AG09319 (cell line): ENCODE measurements around the gene BIRC3.
"Not testable (repeated sequence)": the region's sequence is repeated elsewhere in the genome, so short reads cannot be mapped to it uniquely, and the experiment has no call there.

Experiments
- DNase-seq: peaks from one replicate; pipeline ENCODE4 v3.0.0-alpha.2; 2010; ENCODE audit warnings: low read depth; ENCODE audit errors: extremely low read depth
- TF ChIP-seq, protein P1 (sequence below): IDR thresholded peaks from 2 replicates; pipeline ENCODE4 v1.5.1; 2011; ENCODE audit warnings: low read depth, mild to moderate bottlenecking, inconsistent platforms, low read length, moderate library complexity

Gene BIRC3

DNA sequence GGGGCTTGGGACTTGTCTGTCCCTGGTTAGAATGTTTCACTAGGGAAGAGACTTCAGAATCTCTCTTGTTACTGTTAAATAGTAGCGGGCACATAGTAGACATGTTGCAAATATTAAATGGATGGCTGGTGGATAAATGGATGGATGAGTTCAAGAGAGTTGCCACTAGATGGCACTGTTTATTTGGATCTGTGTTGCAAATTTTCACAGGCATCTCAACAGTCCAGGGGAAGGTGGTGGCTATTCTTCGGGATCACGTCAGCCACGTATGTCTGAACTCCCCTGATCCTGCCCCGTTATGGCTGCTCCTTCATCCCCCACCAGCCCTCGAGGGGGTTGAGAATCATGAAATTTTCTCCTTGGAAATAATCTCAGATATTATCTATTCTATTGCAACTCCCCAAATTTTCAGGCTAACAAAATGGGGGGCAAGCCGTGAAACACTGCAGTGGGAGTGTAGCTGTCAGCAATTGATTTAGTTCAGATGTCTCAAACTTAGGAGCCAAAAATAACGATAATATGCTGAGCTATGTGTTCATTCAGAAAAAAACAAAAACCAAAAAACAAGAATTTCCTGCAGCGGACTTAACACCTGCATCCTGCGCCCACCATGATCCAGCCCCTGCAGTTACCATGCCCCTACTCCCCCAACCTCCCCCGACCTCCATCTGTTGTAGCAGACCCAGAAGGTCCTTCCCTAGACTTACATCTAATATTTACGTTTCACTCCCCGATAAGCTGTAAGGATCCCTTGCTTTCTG, 29.1 kb upstream of the BIRC3 start:
- DNase-seq, result no peak

DNA sequence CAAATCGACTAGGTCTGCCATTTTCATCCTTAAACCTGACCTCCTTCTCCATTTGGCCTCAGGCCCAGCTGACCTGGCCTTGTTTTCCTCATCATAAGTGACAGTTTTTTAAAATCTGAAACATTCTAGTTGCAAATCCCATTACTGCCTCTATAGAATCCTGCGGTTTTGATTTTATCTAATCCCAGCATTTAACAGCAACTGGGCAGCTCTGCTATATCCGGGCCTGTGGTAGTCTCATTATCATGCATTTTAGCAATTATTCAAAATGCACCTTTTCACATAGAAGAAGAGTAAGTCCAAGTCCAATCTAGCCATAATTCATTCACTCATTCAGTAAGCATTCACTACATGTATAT, 28.6 kb upstream of the BIRC3 start:
- DNase-seq, result no peak
- TF ChIP-seq, protein P1, sequence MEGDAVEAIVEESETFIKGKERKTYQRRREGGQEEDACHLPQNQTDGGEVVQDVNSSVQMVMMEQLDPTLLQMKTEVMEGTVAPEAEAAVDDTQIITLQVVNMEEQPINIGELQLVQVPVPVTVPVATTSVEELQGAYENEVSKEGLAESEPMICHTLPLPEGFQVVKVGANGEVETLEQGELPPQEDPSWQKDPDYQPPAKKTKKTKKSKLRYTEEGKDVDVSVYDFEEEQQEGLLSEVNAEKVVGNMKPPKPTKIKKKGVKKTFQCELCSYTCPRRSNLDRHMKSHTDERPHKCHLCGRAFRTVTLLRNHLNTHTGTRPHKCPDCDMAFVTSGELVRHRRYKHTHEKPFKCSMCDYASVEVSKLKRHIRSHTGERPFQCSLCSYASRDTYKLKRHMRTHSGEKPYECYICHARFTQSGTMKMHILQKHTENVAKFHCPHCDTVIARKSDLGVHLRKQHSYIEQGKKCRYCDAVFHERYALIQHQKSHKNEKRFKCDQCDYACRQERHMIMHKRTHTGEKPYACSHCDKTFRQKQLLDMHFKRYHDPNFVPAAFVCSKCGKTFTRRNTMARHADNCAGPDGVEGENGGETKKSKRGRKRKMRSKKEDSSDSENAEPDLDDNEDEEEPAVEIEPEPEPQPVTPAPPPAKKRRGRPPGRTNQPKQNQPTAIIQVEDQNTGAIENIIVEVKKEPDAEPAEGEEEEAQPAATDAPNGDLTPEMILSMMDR, result no peak

More for the DNA sequence above, 29.1 kb upstream of the BIRC3 start:
- TF ChIP-seq, protein P1, result peak; percentile 61

DNA sequence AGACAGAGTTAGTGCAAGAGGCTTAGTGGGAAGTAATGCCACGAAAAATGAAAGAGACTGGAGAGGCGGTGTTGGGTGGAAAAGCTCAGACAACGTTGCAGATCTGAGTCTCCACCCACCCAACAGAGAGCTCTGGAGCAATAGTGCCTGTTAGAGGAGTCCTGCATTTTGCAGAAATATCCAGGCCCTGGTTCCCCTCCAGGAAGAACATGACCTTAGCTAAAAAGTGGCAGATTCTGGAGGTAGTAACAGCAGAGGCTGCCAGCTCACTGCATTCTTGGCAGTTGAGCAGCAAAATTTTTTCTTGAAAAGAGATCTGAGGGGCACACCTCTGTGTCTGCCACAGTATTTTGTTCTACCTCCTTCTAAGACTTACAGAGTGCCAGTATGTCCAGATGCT, 27.7 kb upstream of the BIRC3 start:
- TF ChIP-seq, protein P1, result no peak
- DNase-seq, result no peak

DNA sequence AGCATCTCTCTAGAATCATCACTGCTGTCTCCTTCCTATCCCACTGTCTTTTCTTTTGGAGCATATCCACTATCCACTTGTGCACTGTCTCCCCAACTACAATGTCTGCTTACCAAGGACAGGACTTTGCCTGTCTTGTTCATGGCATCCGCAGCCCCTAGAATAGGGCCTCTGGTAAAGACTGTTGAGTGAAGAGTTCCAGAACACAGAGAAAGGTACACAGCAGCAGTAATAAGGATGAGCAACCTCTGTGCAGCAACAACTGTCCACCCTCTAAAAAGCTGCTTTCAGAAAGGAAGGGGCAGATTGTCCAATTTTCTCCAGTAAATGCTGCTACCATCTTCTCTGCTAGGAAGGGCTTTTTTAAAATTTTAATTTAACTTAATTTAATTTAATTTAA, 25.5 kb upstream of the BIRC3 start:
- TF ChIP-seq, protein P1, result no peak
- no peak for DNase-seq

DNA sequence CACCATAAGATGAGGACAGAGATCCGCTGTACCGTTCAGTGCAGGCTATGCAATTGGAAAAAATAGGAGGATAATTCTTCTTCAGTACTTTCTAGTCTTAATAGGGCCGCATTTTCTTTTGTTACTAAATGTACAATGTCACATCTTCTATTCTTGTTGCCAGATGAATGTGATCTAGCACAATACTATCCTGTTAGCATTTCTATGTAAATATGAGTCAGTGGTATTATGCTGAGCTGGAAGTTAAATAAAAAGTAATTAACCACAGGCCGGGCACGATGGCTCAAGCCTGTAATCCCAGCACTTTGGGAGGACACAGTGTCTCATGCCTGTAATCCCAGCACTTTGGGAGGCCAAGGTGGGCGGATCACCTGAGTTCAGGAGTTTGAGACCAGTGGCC, 24.4 kb upstream of the BIRC3 start:
- TF ChIP-seq, protein P1, result no peak
- no peak for DNase-seq

DNA sequence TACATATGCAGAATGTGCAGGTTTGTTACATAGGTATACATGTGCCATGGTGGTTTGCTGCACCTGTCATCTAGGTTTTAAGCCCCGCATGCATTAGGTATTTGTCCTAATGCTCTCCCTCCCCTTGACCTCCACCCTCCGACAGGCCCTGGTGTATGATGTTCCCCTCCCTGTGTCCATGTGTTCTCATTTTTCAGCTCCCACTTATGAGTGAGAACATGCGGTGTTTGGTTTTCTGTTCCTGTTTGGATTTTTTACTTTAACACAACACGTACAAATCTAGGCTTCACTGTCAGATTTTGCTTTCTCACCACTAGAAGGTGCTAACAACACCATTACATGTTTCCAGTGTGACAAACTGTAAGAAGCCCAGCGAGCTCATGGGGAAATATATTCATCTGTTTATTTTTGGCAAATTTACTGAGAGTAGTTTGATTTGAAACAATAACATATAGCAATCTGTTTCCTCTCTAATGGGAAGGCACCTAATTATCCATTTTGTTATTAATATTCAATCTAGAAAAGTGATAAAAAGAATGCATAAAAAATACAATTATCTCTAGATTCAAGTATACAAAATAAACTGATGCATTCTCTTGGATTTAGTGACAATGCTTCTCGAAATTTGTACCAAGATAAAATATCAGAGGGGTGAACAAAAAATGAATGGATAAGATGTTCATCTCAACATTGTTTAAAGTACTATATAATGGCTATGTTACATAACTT, 23.2 kb upstream of the BIRC3 start:
- TF ChIP-seq, protein P1, result peak; percentile 66
- no peak for DNase-seq

DNA sequence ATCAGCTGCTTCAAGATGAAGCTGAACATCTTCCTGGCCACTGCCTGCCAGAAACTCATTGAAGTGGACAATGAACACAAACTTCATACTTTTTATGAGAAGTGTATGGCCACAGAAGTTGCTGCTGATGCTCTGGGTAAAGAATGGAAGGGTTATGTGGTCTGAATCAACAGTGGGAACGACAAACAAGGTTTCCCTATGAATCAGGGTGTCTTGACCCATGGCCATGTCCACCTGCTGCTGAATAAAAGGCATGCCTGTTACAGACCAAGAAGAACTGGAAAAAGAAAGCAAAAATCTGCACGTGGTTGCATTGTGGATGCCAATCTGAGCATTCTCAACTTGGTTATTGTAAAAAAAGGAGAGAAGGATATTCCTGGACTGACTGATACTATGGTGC, 22.2 kb upstream of the BIRC3 start:
- DNase-seq, result no peak
- TF ChIP-seq, protein P1, result no peak

DNA sequence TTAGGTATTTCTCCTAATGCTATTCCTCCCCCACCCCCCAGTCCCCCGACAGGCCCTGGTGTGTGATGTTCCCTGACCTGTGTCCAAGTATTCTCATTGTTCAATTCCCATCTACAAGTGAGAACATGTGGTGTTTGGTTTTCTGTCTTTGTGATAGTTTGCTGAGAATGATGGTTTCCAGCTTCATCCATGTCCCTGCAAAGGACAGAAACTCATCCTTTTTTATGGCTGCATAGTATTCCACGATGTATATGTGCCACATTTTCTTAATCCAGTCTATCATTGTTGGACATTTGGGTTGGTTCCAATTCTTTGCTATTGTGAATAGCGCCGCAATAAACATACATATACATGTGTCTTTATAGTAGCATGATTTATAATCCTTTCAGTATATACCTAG, 20.5 kb upstream of the BIRC3 start:
- not testable (repeated sequence) for DNase-seq

DNA sequence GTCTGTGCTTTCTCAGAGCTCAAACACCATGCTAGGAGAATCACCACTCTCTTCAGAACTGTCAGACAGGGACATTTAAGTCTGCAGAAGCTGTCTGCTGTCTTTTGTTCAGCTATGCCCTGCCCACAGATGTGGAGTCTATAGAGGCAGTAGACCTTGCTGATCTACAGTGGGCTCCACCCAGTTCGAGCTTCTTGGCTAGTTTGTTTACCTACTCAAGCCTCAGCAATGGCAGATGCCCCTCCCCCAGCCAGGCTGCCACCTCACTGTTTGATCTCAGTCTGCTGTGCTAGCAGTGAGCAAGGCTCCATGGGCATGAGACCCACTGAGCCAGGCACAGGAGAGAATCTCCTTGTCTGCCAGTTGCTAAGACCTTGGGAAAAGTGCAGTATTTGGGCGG, 16.4 kb upstream of the BIRC3 start:
- DNase-seq, result not testable (repeated sequence)
